ENCODE measurements around the gene KRT13.

DNA sequence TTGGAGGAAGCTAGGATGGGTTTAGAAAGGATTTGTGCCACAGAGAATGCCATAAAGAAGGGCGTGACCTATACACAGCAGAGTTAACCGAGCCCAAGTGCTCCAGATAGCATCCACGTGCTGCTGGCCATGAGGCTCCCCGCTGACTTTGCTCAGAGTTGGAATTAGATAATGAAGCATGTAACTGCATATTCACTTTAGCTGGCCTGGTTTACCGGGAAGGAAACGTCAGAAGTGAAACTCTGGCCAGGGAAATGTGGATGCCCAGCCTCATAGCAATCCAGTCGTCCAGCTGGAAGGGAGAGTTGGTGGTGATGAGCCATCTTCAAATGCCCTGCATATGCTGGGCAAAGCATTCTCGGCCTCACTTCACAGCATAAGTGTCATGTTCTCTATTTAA, 30.5 kb downstream of the KRT13 start:
- no peak for TF ChIP-seq EZH2 (IDR thresholded peaks at IDR 0.05; ENCODE audit: borderline replicate concordance)
- TF ChIP-seq, protein P1, sequence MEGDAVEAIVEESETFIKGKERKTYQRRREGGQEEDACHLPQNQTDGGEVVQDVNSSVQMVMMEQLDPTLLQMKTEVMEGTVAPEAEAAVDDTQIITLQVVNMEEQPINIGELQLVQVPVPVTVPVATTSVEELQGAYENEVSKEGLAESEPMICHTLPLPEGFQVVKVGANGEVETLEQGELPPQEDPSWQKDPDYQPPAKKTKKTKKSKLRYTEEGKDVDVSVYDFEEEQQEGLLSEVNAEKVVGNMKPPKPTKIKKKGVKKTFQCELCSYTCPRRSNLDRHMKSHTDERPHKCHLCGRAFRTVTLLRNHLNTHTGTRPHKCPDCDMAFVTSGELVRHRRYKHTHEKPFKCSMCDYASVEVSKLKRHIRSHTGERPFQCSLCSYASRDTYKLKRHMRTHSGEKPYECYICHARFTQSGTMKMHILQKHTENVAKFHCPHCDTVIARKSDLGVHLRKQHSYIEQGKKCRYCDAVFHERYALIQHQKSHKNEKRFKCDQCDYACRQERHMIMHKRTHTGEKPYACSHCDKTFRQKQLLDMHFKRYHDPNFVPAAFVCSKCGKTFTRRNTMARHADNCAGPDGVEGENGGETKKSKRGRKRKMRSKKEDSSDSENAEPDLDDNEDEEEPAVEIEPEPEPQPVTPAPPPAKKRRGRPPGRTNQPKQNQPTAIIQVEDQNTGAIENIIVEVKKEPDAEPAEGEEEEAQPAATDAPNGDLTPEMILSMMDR (IDR thresholded peaks at IDR 0.05; ENCODE audit: poor library complexity) = no peak

Measured in hepatocyte (in vitro differentiated cells).